ENCODE results near the gene RAB40B. TPM values are rescaled to one million over a fixed set of nuclear protein-coding genes. Genes with fewer than 3 reads are reported as not detected.

The RAB40B gene
- total RNA-seq, 8 experiments from 2014 or later: 4.4 to 9.0 (median 6.8) TPM

GRCh38 chr17:82681547-82681946 is 17.0 kb downstream of the RAB40B start:
- Histone ChIP-seq H3K4me3 (no peak overlapping the region), H3K27ac (no peak overlapping the region), H3K4me1 (replicated peaks in 1 of 2) (no peaks in the 10 kb centered on the region)
- ATAC-seq (replicated peaks in 6 of 8): no peak
- WGBS, 10 experiments: 63 to 100% (median 83%) methylated on average over 1 to 3 of the region's 3 CpGs; no CpG with 5 or more reads in 1 of the 10 experiments
- in situ Hi-C loops (cut with MboI; ENCODE audit: low pct_unique_long_range_greater_than_20kb in 2 of 9, low sequenced_read_pairs in 9 of 9, unreplicated experiment in 9 of 9): no loop called here

- 73 to 94% (median 79%) methylated on average over 3 to 11 of the region's 28 CpGs; no CpG with 5 or more reads in 6 of the 10 experiments for WGBS, 10 experiments
- Histone ChIP-seq H3K4me3 (no peak overlapping the region), H3K4me1 (replicated peaks in 1 of 2) (no peaks in the 10 kb centered on the region), H3K27ac (no peak overlapping the region)
- in situ Hi-C loops (cut with MboI; ENCODE audit: low pct_unique_long_range_greater_than_20kb in 2 of 9, low sequenced_read_pairs in 9 of 9, unreplicated experiment in 9 of 9): no loop called here
- no peak for ATAC-seq (replicated peaks in 6 of 8)
Observed at GRCh38 chr17:82679586-82680465, 18.7 kb downstream of the RAB40B start.

- 82 to 100% (median 89%) methylated on average over 1 to 10 of the region's 14 CpGs for WGBS, 10 experiments
- ATAC-seq (replicated peaks in 6 of 8): no peak
- Histone ChIP-seq H3K4me3 (no peak overlapping the region), H3K27ac (no peak overlapping the region), H3K4me1 (replicated peaks in 1 of 2) (no peaks in the 10 kb centered on the region)
- in situ Hi-C loops (cut with MboI; ENCODE audit: low pct_unique_long_range_greater_than_20kb in 2 of 9, low sequenced_read_pairs in 9 of 9, unreplicated experiment in 9 of 9): no loop called here
Observed at GRCh38 chr17:82678265-82678891, 20.1 kb downstream of the RAB40B start.

- ATAC-seq (replicated peaks in 6 of 8): no peak
- in situ Hi-C loops (cut with MboI; ENCODE audit: low pct_unique_long_range_greater_than_20kb in 2 of 9, low sequenced_read_pairs in 9 of 9, unreplicated experiment in 9 of 9): no loop called here
- no peak overlapping the region for H3K4me3 ChIP-seq
- no peaks in the 10 kb centered on the region for H3K4me1 ChIP-seq (replicated peaks in 1 of 2)
- no peak overlapping the region for H3K27ac ChIP-seq
- 70 to 100% (median 77%) methylated on average over 1 to 11 of the region's 23 CpGs; no CpG with 5 or more reads in 4 of the 10 experiments for WGBS, 10 experiments
Observed at GRCh38 chr17:82677353-82677925, 21.1 kb downstream of the RAB40B start.

GRCh38 chr17:82675476-82676245 is 22.8 kb downstream of the RAB40B start:
- 40 to 100% (median 79%) methylated on average over 1 to 8 of the region's 18 CpGs; no CpG with 5 or more reads in 4 of the 10 experiments for WGBS, 10 experiments
- in situ Hi-C loops (cut with MboI; ENCODE audit: low pct_unique_long_range_greater_than_20kb in 2 of 9, low sequenced_read_pairs in 9 of 9, unreplicated experiment in 9 of 9): no loop called here
- Histone ChIP-seq H3K27ac (no peak overlapping the region), H3K4me3 (no peak overlapping the region), H3K4me1 (replicated peaks in 1 of 2) (no peaks in the 10 kb centered on the region)
- no peak for ATAC-seq (replicated peaks in 6 of 8)

GRCh38 chr17:82674656-82675475 is 23.6 kb downstream of the RAB40B start:
- WGBS, 10 experiments: 31 to 80% (median 69%) methylated on average over 1 to 15 of the region's 20 CpGs; no CpG with 5 or more reads in 2 of the 10 experiments
- H3K4me3 ChIP-seq: no peak overlapping the region
- no peaks in the 10 kb centered on the region for H3K4me1 ChIP-seq (replicated peaks in 1 of 2)
- in situ Hi-C loops (cut with MboI; ENCODE audit: low pct_unique_long_range_greater_than_20kb in 2 of 9, low sequenced_read_pairs in 9 of 9, unreplicated experiment in 9 of 9): loop anchor here in 1 of 9 experiments (25.0 kb wide), 1 partner anchor 87 kb away; the partner anchor contains the start of gene TBCD
- H3K27ac ChIP-seq: no peak overlapping the region
- no peak for ATAC-seq (replicated peaks in 6 of 8)

- in situ Hi-C loops (cut with MboI; ENCODE audit: low pct_unique_long_range_greater_than_20kb in 2 of 9, low sequenced_read_pairs in 9 of 9, unreplicated experiment in 9 of 9): loop anchor here in 1 of 9 experiments (25.0 kb wide), 1 partner anchor 91 kb away; the partner anchor contains the start of gene TBCD
- no peak overlapping the region for H3K4me3 ChIP-seq
- WGBS, 10 experiments: 75 to 96% (median 86%) methylated on average over 4 to 13 of the region's 19 CpGs; no CpG with 5 or more reads in 4 of the 10 experiments
- H3K27ac ChIP-seq: no peak overlapping the region
- no peak for ATAC-seq (replicated peaks in 6 of 8)
- H3K4me1 ChIP-seq (replicated peaks in 1 of 2): peaks cover 0 to 2% of the 10 kb centered on the region in 2 donors
Observed at GRCh38 chr17:82670661-82671450, 27.6 kb downstream of the RAB40B start.

- Histone ChIP-seq H3K27ac (no peak overlapping the region), H3K4me3 (no peak overlapping the region), H3K4me1 (replicated peaks in 1 of 2) (peaks cover 12 to 14% of the 10 kb centered on the region in 2 donors)
- peak; percentile 33 to 100 (median 68) for ATAC-seq (replicated peaks in 6 of 8)
- 5 to 93% (median 61%) methylated on average over 2 to 4 of the region's 20 CpGs; no CpG with 5 or more reads in 6 of the 10 experiments for WGBS, 10 experiments
- in situ Hi-C loops (cut with MboI; ENCODE audit: low pct_unique_long_range_greater_than_20kb in 2 of 9, low sequenced_read_pairs in 9 of 9, unreplicated experiment in 9 of 9): loop anchor here in 2 of 9 experiments (10.0 to 25.0 kb wide), 2 partner anchors 94 to 106 kb away; partner anchors contain the start of gene TBCD (in 1 of the 2)
Observed at GRCh38 chr17:82668631-82669099, 29.8 kb downstream of the RAB40B start.

- H3K4me3 ChIP-seq: no peak overlapping the region
- in situ Hi-C loops (cut with MboI; ENCODE audit: low pct_unique_long_range_greater_than_20kb in 2 of 9, low sequenced_read_pairs in 9 of 9, unreplicated experiment in 9 of 9): loop anchor here in 2 of 9 experiments (10.0 to 25.0 kb wide), 2 partner anchors 94 to 107 kb away; partner anchors contain the start of gene TBCD (in 1 of the 2)
- H3K27ac ChIP-seq: no peak overlapping the region
- ATAC-seq (replicated peaks in 6 of 8): peak in 1 of 8 experiments; percentile 41
- 20 to 83% (median 82%) methylated on average over 1 to 2 of the region's 16 CpGs; no CpG with 5 or more reads in 7 of the 10 experiments for WGBS, 10 experiments
- H3K4me1 ChIP-seq (replicated peaks in 1 of 2): peaks cover 12 to 14% of the 10 kb centered on the region in 2 donors
Observed at GRCh38 chr17:82668024-82668630, 30.4 kb downstream of the RAB40B start.

GRCh38 chr17:82667668-82668000 is 30.9 kb downstream of the RAB40B start:
- ATAC-seq (replicated peaks in 6 of 8): no peak
- in situ Hi-C loops (cut with MboI; ENCODE audit: low pct_unique_long_range_greater_than_20kb in 2 of 9, low sequenced_read_pairs in 9 of 9, unreplicated experiment in 9 of 9): loop anchor here in 2 of 9 experiments (10.0 to 25.0 kb wide), 2 partner anchors 95 to 107 kb away; partner anchors contain the start of gene TBCD (in 1 of the 2)
- no peak overlapping the region for H3K4me3 ChIP-seq
- 80 to 100% (median 90%) methylated on average over 1 to 4 of the region's 15 CpGs; no CpG with 5 or more reads in 5 of the 10 experiments for WGBS, 10 experiments
- H3K4me1 ChIP-seq (replicated peaks in 1 of 2): peaks cover 12 to 14% of the 10 kb centered on the region in 2 donors
- H3K27ac ChIP-seq: no peak overlapping the region
